Stimulated activated CD8-positive, alpha-beta memory T cell treated with anti-CD3 and anti-CD28 coated beads, Interleukin-7, amount 100 ng/mL, for 48 hours (primary cell): Measurements from ENCODE around the gene SLC5A10.
"Not testable (repeated sequence)": the region's sequence is repeated elsewhere in the genome, so short reads cannot be mapped to it uniquely, and the experiment has no call there.

Experiments
- DNase-seq, 2 donors: peaks; one replicate each; pipeline ENCODE4 v3.0.0-alpha.2; 2020; ENCODE audit warnings: low read depth in 1 of 2; ENCODE audit errors: extremely low read depth in 1 of 2

Gene SLC5A10

GRCh38 chr17:19017401-19017800, 65.4 kb downstream of the SLC5A10 start:
- no peak for DNase-seq

- no peak for DNase-seq
Measured at GRCh38 chr17:19017804-19018599, 66.0 kb downstream of the SLC5A10 start.

- DNase-seq, result no peak
Measured at GRCh38 chr17:19018600-19018950, 66.6 kb downstream of the SLC5A10 start.

- DNase-seq, result no peak
Measured at GRCh38 chr17:19019041-19019941, 67.3 kb downstream of the SLC5A10 start.

- DNase-seq, result no peak
Measured at GRCh38 chr17:19020016-19020415, 68.1 kb downstream of the SLC5A10 start.

GRCh38 chr17:19021011-19021621, 69.2 kb downstream of the SLC5A10 start:
- DNase-seq, result not testable (repeated sequence)

- peak in 1 of 2 donors; percentile 37 for DNase-seq
Measured at GRCh38 chr17:19021622-19022083, 69.7 kb downstream of the SLC5A10 start.

GRCh38 chr17:19022128-19022527, 70.2 kb downstream of the SLC5A10 start:
- DNase-seq, result no peak

- DNase-seq, result no peak
Measured at GRCh38 chr17:19022747-19023146, 70.8 kb downstream of the SLC5A10 start.

GRCh38 chr17:19023209-19023999, 71.4 kb downstream of the SLC5A10 start:
- no peak for DNase-seq

- no peak for DNase-seq
Measured at GRCh38 chr17:19024101-19025078, 72.4 kb downstream of the SLC5A10 start.

- DNase-seq, result not testable (repeated sequence)
Measured at GRCh38 chr17:19028671-19029070, 76.7 kb downstream of the SLC5A10 start.

- DNase-seq, result not testable (repeated sequence)
Measured at GRCh38 chr17:19029740-19030139, 77.8 kb downstream of the SLC5A10 start.

GRCh38 chr17:19030771-19031449, 78.9 kb downstream of the SLC5A10 start:
- DNase-seq, result not testable (repeated sequence)

- DNase-seq, result peak; percentile 17 to 23
Measured at GRCh38 chr17:19031729-19032128, 79.8 kb downstream of the SLC5A10 start.

GRCh38 chr17:19032377-19032988, 80.5 kb downstream of the SLC5A10 start:
- DNase-seq, result not testable (repeated sequence)

GRCh38 chr17:19036186-19036585, 84.2 kb downstream of the SLC5A10 start:
- DNase-seq, result not testable (repeated sequence)

- not testable (repeated sequence) for DNase-seq
Measured at GRCh38 chr17:19037547-19037946, 85.6 kb downstream of the SLC5A10 start.
